ENCODE data around the gene TMEM236.

Gene TMEM236

DNA sequence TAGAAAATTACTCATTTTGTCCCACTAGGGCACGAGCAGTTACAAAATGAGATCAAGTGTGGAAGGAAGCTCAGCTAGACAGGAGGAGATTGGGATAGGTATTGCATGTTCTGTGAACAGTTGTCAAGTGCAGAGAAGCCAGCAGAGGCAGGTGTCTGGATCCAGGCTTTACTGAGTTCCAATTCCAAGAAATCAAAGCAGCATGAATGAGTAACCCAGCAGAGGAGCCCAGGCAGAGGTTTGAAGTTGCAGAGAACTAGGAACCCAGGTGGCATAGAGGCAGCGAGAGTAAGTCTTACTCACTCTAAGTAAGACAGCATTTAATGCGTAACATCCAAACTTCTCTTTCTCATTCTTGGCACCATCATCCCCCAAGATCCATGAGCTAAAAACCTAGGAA lies 68.9 kb downstream of the TMEM236 start:
- no peak for DNase-seq (ENCODE audit: low read depth in 3 of 3)

DNA sequence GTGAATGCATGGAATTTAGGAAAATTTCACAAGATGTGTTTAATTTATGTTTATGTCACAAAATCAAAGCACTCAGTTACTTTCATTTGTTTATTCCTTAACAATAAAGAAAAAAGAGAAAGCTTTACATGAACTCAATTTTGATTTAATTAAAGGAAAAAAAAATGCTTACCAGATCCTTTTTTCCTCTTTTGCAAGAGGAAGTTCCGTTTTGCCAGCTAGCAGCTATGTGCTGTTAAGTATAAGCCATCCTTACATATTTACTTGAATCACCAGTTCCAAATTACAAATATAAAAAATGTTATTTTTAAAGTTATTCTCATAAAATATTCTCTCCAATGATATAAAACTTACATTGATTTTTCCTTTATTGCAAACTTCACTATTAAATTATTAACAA lies 69.9 kb downstream of the TMEM236 start:
- DNase-seq (ENCODE audit: low read depth in 3 of 3) = no peak

DNA sequence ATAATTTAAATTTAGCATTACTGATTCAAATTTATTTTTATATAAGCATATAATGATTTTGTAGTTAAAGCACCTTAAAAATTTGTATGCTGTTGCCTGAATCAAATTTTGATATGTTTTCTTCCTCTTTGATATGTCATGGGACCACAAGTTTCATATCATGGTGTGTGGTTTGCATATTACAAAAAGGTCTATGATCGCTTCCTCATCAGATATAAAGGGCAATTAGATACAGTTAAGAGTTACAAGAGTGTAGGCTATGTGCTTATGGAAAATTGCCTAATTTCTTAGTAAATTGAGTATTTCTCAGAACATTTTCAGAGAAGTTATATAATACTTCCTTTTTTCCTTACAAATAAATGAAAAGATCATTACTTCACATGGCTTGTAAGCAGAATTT lies 79.3 kb downstream of the TMEM236 start:
- no peak for DNase-seq (ENCODE audit: low read depth in 3 of 3)

DNA sequence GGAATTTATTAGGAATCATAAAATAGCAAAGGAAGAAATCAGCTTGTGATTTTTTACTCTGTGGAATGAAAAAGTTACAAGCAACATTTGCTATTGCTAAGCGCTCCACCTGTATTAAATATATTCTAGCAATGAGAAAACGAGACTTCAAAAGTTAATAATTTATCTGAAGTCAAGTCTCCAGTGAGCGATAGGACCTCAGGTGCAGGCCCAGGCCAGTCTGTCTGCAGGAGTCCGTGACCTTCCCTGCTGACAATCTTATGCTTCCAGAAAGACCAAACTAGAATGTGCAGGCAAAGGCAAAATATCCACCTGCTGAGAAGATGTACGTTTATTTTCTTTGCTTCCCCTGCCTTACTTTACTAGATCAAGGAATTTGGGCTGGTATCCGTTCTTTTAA lies 79.9 kb downstream of the TMEM236 start:
- DNase-seq (ENCODE audit: low read depth in 3 of 3) = no peak

DNA sequence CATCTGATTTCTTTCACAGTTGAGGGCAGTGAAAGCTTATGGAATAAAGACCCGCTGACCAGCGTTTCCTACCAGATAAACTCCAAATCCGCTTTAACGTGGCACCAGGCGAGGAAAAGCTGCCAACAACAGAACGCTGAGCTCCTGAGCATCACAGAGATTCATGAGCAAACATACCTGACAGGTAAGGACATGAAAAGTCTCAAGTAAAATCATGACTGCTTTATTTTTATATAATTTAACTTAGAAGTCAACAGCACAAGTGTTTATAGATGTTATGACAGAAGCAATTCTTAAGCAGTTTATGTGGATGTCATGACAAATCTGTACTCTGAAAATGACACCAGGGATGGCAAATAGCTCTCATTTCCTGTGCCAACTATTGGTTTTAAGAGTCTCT lies 81.7 kb downstream of the TMEM236 start:
- no peak for DNase-seq (ENCODE audit: low read depth in 3 of 3)

DNA sequence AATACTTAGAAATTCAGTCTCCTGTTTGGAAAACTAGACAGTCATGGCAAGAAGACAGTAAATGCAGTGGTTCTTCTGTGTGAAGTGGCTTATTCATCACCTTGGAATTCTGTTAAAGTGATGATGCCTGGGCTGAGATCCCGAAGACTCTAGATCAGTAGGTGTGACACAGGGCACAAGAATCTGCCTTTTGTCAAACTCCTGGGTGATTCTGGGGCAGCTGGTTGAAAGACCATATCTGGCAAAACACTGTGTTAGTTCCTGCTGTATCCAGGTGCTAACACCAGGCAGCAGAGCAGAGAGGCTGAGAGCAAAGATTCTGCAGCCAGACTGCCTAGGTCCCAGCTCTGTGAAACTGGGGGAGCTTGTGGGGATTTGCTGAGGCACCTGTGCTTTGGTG lies 83.7 kb downstream of the TMEM236 start:
- no peak for DNase-seq (ENCODE audit: low read depth in 3 of 3)

DNA sequence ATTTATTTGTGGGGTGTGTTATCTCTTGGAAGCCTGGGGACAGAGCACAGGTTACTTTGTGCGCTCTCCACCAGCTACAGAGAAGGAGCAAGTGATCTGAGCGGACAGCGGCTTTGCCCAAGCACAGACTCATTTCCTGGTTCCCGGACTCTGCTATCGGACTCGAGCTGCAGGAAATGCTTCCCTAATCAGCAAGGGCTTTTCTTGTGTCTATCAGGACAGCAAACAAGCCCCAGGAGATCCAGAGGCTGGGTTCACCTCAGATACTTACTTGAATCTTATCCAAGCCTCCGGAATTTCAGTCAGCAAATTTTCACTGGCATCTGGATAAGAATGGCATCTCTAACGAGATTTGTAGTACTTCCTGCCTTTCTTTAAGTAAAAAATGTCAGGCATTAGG lies 84.9 kb downstream of the TMEM236 start:
- no peak for DNase-seq (ENCODE audit: low read depth in 3 of 3)

DNA sequence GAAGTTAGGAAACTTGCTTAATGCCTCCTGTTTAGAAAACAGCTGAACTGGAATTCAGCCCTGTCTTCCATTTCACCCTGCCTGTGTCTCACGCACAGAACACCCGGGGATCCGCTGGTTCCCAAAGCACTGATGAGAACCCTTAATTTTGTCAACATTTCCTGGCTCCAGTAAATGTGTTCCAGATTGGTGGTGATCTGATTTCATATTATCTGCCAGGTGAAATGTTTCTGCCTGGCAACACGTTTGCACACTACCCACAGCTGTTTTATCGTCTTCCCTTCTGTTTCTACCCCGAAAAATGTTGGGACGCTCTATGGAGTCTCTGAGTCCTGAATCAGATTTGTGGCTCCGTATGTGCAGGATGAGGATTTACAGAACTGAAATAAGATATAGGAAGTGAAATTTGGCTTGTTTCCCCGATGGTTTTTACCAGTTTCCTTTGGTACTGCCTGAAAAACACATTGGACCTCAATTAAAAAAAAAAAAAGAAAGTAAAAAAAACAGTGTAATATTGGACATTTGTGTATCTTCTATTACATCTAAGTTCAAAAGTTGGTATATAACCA lies 86.2 kb downstream of the TMEM236 start:
- no peak for DNase-seq (ENCODE audit: low read depth in 3 of 3)

DNA sequence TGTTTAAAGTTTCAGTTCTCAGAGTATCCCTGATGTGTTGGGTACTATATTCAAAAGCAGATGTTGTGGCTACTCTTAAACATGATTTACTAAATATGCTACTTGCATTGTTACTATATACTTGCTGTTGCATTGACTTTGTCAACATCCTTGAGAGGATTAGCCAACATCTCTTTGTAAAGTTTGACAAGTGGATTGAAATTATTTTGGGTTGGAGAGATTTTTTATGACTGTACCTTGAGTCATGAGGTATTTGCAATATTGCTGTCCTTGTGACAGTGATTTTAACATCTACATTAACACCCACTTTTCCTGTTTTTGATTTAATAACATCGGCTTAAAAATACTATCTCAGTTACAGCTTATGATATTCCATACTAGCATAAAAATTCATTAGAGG lies 89.0 kb downstream of the TMEM236 start:
- DNase-seq (ENCODE audit: low read depth in 3 of 3) = no peak

DNA sequence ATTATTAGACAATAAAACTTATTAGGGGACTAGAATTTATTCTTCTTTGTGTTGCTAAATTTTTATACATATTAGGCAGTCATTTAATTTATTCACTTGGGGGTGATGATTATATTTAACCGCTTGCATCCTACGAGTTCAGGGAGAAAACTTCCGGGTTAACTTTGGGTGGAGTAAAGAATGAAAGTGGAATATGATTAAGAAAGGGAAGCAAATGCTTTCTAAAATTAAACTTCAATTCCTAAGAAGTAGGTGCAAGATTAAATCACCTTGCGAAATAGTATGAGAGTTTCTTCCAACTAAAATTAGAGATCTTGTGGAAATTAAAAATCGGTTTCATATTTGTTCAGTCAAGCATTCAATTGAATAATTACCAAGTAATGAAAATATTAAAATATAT lies 90.6 kb downstream of the TMEM236 start:
- DNase-seq (ENCODE audit: low read depth in 3 of 3) = no peak

DNA sequence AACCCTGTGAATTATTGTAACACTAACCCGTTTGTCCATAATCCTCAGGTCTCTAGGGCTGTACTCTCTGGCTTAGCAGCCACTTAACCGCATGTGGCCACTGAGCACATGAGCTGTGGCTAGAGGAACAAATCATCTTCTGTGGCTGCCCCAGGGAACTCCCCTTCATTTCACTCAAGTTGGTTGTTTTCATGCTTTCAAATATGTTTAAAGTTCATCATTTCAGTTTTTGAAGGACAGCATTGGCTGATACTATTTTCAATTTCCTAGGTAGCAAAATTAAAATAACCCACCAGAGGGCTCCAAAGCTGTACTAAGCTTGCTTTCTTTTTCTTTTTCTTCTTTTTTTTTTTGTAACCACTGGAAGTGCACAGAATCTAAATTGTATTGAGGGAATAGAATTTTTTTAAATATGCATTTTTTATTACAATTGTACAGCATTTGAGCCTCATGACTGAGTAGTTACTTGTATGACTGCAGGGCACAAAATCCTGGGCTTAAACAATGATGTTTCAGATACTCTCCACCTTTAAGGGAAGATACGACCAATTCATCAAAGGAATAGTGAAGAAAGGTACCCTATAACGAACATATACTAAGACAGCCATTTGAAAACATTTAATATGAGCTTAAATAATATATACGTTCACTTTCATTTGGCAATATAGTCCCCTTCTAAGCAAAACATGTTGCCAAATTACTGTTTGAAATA lies 95.7 kb downstream of the TMEM236 start:
- DNase-seq (ENCODE audit: low read depth in 3 of 3) = no peak

DNA sequence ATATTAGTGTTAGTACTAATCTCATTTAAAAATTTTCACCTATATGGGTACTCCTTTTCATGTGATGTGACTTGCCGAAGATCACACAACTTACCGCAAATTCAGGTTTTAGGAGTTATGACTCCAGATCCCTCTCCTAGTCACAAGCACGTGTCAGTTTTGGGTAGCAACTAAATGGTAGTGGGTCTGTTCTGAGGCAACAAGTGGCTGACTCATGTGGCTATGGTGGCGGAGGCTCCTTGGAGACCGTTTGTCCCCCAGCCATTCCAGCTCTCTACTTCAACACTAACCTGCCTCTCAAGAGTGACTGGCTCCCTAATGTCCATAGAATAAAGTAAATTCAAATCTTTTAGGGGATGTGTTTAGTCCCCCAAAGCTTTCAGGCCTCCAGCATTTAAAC lies 96.6 kb downstream of the TMEM236 start:
- no peak for DNase-seq (ENCODE audit: low read depth in 3 of 3)

Data from stimulated activated CD4-positive, alpha-beta T cell treated with anti-CD3 and anti-CD28 coated beads, TNF-alpha, amount 100 ng/mL, for 24 hours (primary cell).